Coronary artery (tissue), 2 donors: ENCODE data around the gene AFF1.

Experiments used
- DNase-seq: peaks from one replicate; pipeline ENCODE4 v3.0.0-alpha.2; 2017; ENCODE audit warnings: low spot score
- H3K27ac ChIP-seq, 2 donors: fragments of 200-600 bp; sonication (generic); one replicate each; pipeline ENCODE4 v1.5.1; 2016 to 2019
- H3K4me3 ChIP-seq: fragments of 200-600 bp; sonication (generic); 2 replicates; pipeline ENCODE4 v1.5.1; 2016; ENCODE audit warnings: mild to moderate bottlenecking, moderate library complexity
- TF ChIP-seq, protein P1 (sequence below): fragments of 200-600 bp; sonication (generic); IDR thresholded peaks from one replicate; pipeline ENCODE4 v1.5.1; 2019; ENCODE audit warnings: antibody characterized with exemption

The AFF1 gene

DNA sequence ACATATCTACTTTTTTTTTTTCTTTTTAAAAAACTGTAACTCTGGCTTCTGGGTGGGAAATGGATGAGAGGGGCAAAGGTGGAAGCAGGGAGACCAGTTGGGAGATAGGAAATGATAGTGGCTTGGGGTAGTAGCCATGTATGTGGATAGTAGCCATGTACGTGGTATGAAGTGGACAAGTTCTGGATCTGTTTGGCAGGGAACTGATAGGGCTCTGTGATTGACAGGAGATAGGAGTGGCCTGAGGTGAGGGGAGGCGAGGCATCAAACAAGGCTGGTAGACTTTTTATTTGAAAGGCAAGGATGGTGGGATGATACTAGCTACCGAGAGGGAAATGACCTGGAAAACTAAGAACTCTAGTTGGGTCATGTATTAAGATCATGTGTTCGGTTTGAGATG lies 117.8 kb downstream of the AFF1 start:
- TF ChIP-seq, protein P1, sequence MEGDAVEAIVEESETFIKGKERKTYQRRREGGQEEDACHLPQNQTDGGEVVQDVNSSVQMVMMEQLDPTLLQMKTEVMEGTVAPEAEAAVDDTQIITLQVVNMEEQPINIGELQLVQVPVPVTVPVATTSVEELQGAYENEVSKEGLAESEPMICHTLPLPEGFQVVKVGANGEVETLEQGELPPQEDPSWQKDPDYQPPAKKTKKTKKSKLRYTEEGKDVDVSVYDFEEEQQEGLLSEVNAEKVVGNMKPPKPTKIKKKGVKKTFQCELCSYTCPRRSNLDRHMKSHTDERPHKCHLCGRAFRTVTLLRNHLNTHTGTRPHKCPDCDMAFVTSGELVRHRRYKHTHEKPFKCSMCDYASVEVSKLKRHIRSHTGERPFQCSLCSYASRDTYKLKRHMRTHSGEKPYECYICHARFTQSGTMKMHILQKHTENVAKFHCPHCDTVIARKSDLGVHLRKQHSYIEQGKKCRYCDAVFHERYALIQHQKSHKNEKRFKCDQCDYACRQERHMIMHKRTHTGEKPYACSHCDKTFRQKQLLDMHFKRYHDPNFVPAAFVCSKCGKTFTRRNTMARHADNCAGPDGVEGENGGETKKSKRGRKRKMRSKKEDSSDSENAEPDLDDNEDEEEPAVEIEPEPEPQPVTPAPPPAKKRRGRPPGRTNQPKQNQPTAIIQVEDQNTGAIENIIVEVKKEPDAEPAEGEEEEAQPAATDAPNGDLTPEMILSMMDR: no peak
- DNase-seq: no peak
- Histone ChIP-seq H3K27ac (peak overlapping the region; percentile 74 to 78), H3K4me3 (no peak overlapping the region)

DNA sequence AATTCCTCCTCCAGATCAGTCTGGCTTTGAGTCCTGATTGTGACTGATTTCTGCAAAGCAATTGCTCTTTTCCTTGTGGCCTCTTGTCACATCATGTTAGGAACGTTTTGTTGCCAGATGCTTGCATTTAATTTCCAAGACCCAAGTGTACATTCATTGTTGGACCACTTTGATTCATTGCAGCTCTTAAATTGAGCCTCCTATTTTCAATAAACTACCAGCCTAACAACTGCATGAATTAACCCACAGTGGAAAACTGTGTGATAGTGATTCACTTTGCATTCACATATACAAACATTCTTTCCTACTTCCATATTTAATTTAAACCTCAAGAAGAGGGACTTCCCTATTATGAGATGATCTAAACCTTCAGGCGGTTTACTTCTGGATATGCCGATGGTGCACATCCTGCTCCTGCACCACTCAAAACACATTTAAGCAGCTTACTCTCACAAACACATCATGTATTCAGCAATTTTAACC lies 118.4 kb downstream of the AFF1 start:
- Histone ChIP-seq H3K4me3 (no peak overlapping the region), H3K27ac (peak overlapping the region; percentile 76 to 78)
- TF ChIP-seq, protein P1: no peak
- no peak for DNase-seq

DNA sequence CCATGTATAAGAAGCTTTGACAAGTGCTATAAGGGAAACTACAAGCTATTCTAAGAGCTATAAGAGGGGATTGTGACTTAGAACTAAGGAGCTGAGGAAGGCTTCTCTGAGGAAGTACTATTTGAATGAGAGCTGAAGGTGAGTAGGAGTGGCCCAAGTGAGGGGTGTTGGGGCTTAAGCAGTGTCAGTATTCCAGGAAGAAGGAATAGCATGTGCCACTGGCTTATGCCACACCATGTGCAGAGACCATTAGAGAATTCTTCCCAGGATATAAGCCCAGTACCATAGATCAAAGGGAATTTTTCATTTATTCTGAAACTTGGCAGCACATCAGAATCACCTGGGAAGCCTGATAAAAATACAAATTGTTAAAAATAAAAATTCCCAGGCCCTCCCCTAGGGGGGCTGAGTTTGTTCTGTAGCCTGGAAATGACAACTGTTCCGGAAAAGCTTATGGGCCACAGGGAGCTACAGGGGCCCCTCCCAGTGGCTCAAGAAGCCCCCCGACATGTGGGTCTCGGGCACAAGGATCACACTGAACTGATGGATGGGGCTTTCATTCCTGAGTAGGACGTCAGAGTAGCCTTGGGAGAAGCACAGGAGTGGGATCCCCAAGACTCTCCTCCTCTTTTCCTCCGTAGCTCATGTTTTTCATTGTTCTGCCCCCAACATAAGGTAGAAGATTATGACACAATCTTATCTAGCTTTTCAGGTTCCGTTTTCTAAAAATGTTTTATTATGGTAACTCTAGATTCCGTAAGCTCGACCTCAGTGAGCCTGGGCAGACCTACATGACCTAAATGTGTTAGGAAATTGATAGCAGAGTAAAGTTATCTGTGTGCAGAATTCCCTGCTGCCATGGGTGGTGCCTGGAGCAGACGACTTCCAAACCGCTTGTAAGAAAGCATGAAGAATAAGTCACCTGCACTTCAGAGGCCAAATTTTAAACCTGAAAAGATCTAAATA lies 119.3 kb downstream of the AFF1 start:
- DNase-seq: no peak
- TF ChIP-seq, protein P1: no peak
- H3K4me3 ChIP-seq: peak overlapping the region; percentile 18
- peak overlapping the region; percentile 76 to 78 for H3K27ac ChIP-seq

DNA sequence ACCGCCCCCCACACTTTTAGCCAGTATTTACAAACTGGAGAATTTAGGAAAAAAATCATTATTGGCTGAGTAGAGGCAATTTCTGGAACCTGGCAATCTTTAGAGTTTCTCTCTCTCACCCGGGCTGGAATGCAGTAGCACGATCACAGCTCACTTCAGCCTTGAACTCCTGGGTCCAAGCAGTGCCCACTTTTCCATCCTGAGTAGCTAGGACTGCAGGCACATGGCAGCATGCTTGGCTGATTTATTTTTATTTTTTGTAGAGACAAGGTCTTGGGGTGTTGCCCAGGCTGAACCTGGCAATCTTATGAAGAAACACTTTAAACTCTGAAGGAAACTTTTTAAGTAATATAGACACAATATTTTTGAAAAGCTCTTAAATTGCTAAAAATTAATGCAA lies 120.1 kb downstream of the AFF1 start:
- no peak for DNase-seq
- TF ChIP-seq, protein P1: no peak
- Histone ChIP-seq H3K4me3 (peak overlapping the region; percentile 18), H3K27ac (peak overlapping the region; percentile 76 to 78)

DNA sequence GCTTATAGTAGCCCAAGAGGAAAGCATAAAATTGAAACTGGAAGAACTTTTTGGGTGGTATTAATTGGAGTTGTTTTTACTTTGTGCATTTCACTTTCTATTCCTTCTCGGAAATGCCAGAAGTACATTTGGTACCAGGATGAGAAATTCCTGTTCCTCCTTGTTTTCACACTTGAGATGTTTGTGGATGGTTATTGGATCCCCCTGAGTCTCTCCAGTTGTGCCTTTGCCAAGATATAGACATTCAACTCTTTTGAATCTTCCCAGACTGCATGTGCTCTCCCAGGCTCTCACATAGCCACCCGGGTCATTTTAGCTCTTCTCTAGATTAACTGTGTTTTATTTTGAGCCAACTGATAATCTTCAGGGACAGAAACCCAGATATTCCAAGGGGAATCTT lies 120.5 kb downstream of the AFF1 start:
- TF ChIP-seq, protein P1: no peak
- peak overlapping the region; percentile 18 for H3K4me3 ChIP-seq
- no peak for DNase-seq
- peak overlapping the region; percentile 76 to 78 for H3K27ac ChIP-seq

GRCh38 chr4:87056881-87057280 lies 122.1 kb downstream of the AFF1 start:
- TF ChIP-seq, protein P1: no peak
- Histone ChIP-seq H3K27ac (peak overlapping the region; percentile 71 to 76), H3K4me3 (no peak overlapping the region)
- DNase-seq: no peak

- H3K27ac ChIP-seq: peak overlapping the region; percentile 71 to 76
- TF ChIP-seq, protein P1: no peak
Measured at GRCh38 chr4:87057835-87058355, 123.1 kb downstream of the AFF1 start.

More at GRCh38 chr4:87057835-87058355, 123.1 kb downstream of the AFF1 start:
- no peak overlapping the region for H3K4me3 ChIP-seq
- no peak for DNase-seq
